SK-N-SH (cell line): ENCODE measurements around the gene GCNT3. TPM values are rescaled to one million over a fixed set of nuclear protein-coding genes. Genes with fewer than 3 reads are reported as not detected.
A peak's percentile ranks its signal among the peaks of the same experiment; 100 is the strongest.

Source experiments
- CTCF ChIA-PET: fragments of 300-600, 350-600 bp; formaldehyde crosslinking; extraction: SDS; loops from one replicate; lab custom pipeline; 2021; lab: Yijun Ruan, JAX
- POLR2A ChIA-PET: fragments of 350-600 bp; sonication (Branson Sonifier 250); formaldehyde crosslinking; extraction: SDS; loops from one replicate; lab custom pipeline; 2020; ENCODE audit warnings: antibody characterized with exemption, inconsistent platforms; lab: Yijun Ruan, JAX
- DNase-seq: peaks from one replicate; pipeline ENCODE4 v3.0.0; 2012
- H2AFZ ChIP-seq: fragments of 200-600 bp; sonication (generic); 2 replicates; pipeline ENCODE4 v1.8.1; 2016; ENCODE audit warnings: antibody characterized with exemption, mild to moderate bottlenecking, low read depth
- H3F3A ChIP-seq: fragments of 200-600 bp; sonication (generic); replicated peaks from 2 replicates; pipeline ENCODE3; 2016; ENCODE audit warnings: antibody characterized with exemption, mild to moderate bottlenecking; ENCODE audit not compliant: insufficient read depth
- H3K27ac ChIP-seq, 2 experiments: fragments of 200-500 bp in 1 of 2; fragments of 200-600 bp in 1 of 2; sonication (Bioruptor generic) in 1 of 2; sonication (generic), shearing (Covaris generic) in 1 of 2; 2 replicates each; pipeline versions ENCODE4 v1.5.1 to v1.6.1; 2014 to 2016; ENCODE audit warnings: low read depth in 2 of 2, inconsistent platforms in 1 of 2, low read length in 1 of 2, mild to moderate bottlenecking in 1 of 2, mixed read lengths in 1 of 2
- H3K27me3 ChIP-seq: fragments of 200-600 bp; sonication (generic), shearing (Covaris generic); 2 replicates; pipeline ENCODE4 v1.6.1; 2016; ENCODE audit warnings: mixed run types; ENCODE audit not compliant: insufficient read depth
- H3K36me3 ChIP-seq, 2 experiments: fragments of 200-500 bp in 1 of 2; fragments of 200-600 bp in 1 of 2; sonication (Bioruptor generic) in 1 of 2; sonication (generic) in 1 of 2; replicated peaks in 1 of 2; 2 replicates each; pipeline versions ENCODE3 to v1.5.1; 2014 to 2016; ENCODE audit warnings: low read length in 1 of 2, mild to moderate bottlenecking in 1 of 2; ENCODE audit not compliant: insufficient read depth in 2 of 2, control insufficient read depth in 1 of 2
- H3K4me1 ChIP-seq, 2 experiments: fragments of 200-500 bp in 1 of 2; fragments of 200-600 bp in 1 of 2; sonication (Bioruptor generic) in 1 of 2; sonication (generic), shearing (Covaris generic) in 1 of 2; 2 replicates each; pipeline versions ENCODE4 v1.5.1 to v1.6.1; 2014 to 2016; ENCODE audit warnings: low read depth in 1 of 2, low read length in 1 of 2, mixed run types in 1 of 2; ENCODE audit not compliant: insufficient read depth in 2 of 2, control insufficient read depth in 1 of 2
- H3K4me2 ChIP-seq: fragments of 200-600 bp; sonication (generic), shearing (Covaris generic); 2 replicates; pipeline ENCODE4 v1.6.1; 2017; ENCODE audit warnings: mixed run types
- H3K4me3 ChIP-seq, 2 experiments: fragments of 200-500 bp in 1 of 2; fragments of 200-600 bp in 1 of 2; sonication (Bioruptor generic) in 1 of 2; sonication (generic), shearing (Covaris generic) in 1 of 2; 2 replicates each; pipeline versions ENCODE4 v1.5.1 to v1.8.1; 2014 to 2016; ENCODE audit warnings: low read depth in 2 of 2, inconsistent platforms in 1 of 2, low read length in 1 of 2, mild to moderate bottlenecking in 1 of 2, mixed read lengths in 1 of 2, moderate library complexity in 1 of 2
- H3K79me2 ChIP-seq: fragments of 200-600 bp; sonication (generic); 2 replicates; pipeline ENCODE4 v1.8.1; 2017; ENCODE audit warnings: mild to moderate bottlenecking; ENCODE audit not compliant: insufficient read depth
- H3K9ac ChIP-seq: fragments of 200-600 bp; sonication (generic); 2 replicates; pipeline ENCODE4 v1.6.1; 2017; ENCODE audit warnings: mixed run types
- H3K9me2 ChIP-seq: fragments of 200-600 bp; sonication (generic); 2 replicates; pipeline ENCODE4 v1.6.1; 2017; ENCODE audit warnings: mixed run types
- H3K9me3 ChIP-seq: fragments of 200-600 bp; sonication (generic); 2 replicates; pipeline ENCODE4 v1.6.1; 2017; ENCODE audit warnings: mixed run types, mild to moderate bottlenecking, moderate library complexity
- H4K20me1 ChIP-seq: fragments of 200-600 bp; sonication (generic); 2 replicates; pipeline ENCODE4 v1.6.1; 2017; ENCODE audit warnings: mild to moderate bottlenecking, mixed run types; ENCODE audit not compliant: insufficient read depth
- CHD2 ChIP-seq: fragments of 150-350 bp; IDR thresholded peaks from 2 replicates; pipeline ENCODE4 v1.6.1; 2018; ENCODE audit warnings: low read length; ENCODE audit not compliant: partially characterized antibody
- ELF1 ChIP-seq: IDR thresholded peaks from 2 replicates; pipeline ENCODE4 v1.4.0; 2012
- EZH2phosphoT487 ChIP-seq: fragments of 200-600 bp; sonication (generic); IDR thresholded peaks from 2 replicates; pipeline ENCODE4 v1.6.1; 2017; ENCODE audit warnings: low read depth, mixed run types, mild to moderate bottlenecking, antibody characterized with exemption, moderate library complexity, borderline replicate concordance
- GABPA ChIP-seq: IDR thresholded peaks from 2 replicates; pipeline ENCODE4 v1.4.0; 2012; ENCODE audit warnings: low read depth, mild to moderate bottlenecking
- GATA2 ChIP-seq: sonication (generic); formaldehyde crosslinking; IDR thresholded peaks from 2 replicates; pipeline ENCODE4 v1.5.0; 2020; ENCODE audit warnings: mild to moderate bottlenecking, missing genetic modification reagents
- JUND ChIP-seq: IDR thresholded peaks from 2 replicates; pipeline ENCODE4 v1.4.0; 2012
- MXI1 ChIP-seq: IDR thresholded peaks from 2 replicates; pipeline ENCODE4 v1.6.1; 2012; ENCODE audit warnings: mild to moderate bottlenecking, low read depth, low read length, improper control_type of control experiment
- POLR2AphosphoS5 ChIP-seq: IDR thresholded peaks from 2 replicates; pipeline ENCODE4 v1.6.1; 2012; ENCODE audit warnings: low read depth, low read length
- RCOR1 ChIP-seq: fragments of 150-350 bp; IDR thresholded peaks from 2 replicates; pipeline ENCODE4 v1.6.1; 2017; ENCODE audit warnings: antibody characterized with exemption, low read length
- RXRA ChIP-seq: IDR thresholded peaks from 2 replicates; pipeline ENCODE4 v1.4.0; 2012; ENCODE audit warnings: low read depth, mild to moderate bottlenecking, borderline replicate concordance
- TAF1 ChIP-seq: IDR thresholded peaks from 2 replicates; pipeline ENCODE4 v1.6.1; 2012; ENCODE audit warnings: low read depth, mild to moderate bottlenecking, low read length, moderate library complexity, borderline replicate concordance
- WGBS: methylation state at CpG from one replicate; pipeline ENCODE4 v1.1.6; 2017; ENCODE audit warnings: low lambda C conversion rate; 5-methylcytosine and 5-hydroxymethylcytosine counted together
- polyA plus RNA-seq, 3 experiments: library from polyadenylated mRNA; depleted of rRNA; stranded (reverse); fragments of >200 nt; gene quantifications; 2 replicates each; pipeline ENCODE4 v1.2.3, GENCODE V29; 2012
- TF ChIP-seq, protein P1 (sequence below): fragments of 150-350 bp; IDR thresholded peaks from 2 replicates; pipeline ENCODE4 v1.6.1; 2017; ENCODE audit warnings: antibody characterized with exemption, low read length, low read depth, borderline replicate concordance
- TF ChIP-seq, protein P2 (sequence below): fragments of 150-350 bp; IDR thresholded peaks from 2 replicates; pipeline ENCODE4 v1.6.1; 2016; ENCODE audit warnings: mild to moderate bottlenecking, low read depth, low read length
- TF ChIP-seq, protein P3 (sequence below): IDR thresholded peaks from 2 replicates; pipeline ENCODE4 v1.6.1; 2012; ENCODE audit warnings: mild to moderate bottlenecking, low read depth, low read length, moderate library complexity
- TF ChIP-seq, protein P4 (sequence below): fragments of 200-600 bp; sonication (generic); IDR thresholded peaks from 2 replicates; pipeline ENCODE4 v1.6.1; 2017; ENCODE audit warnings: antibody characterized with exemption, mild to moderate bottlenecking, moderate library complexity
- TF ChIP-seq, protein P5 (sequence below): IDR thresholded peaks from 2 replicates; pipeline ENCODE4; 2012
- TF ChIP-seq, protein P6 (sequence below): IDR thresholded peaks from 2 replicates; pipeline ENCODE4 v1.4.0; 2012; ENCODE audit warnings: low read depth

Gene GCNT3
- polyA plus RNA-seq, 1 of the 3 experiments (the other 2 are of a cell fraction) = not detected

DNA sequence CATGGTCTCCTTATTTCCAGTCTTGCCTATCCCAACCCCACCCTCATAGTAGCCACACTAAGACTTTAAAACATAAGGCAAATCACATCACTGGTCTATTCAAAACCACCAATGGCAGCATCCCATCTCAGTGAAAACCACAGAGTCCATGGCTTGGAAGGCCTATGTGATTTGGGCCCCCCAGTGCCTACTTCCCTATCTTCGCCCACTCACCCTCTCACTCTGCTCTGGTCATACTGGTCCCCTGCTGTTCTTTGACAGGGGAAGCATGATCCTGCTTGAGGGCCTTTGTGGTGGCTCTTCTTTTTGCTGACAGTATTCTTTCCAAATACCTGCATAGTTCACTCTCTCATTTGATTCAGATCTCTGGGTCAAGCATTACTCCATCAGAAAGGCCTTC, 42.5 kb downstream of the GCNT3 start:
- Histone ChIP-seq H3K36me3 (peaks cover 33 to 54% of the 10 kb centered on the region in 2 experiments), H3K27ac (no peak overlapping the region), H3K4me2 (no peak overlapping the region), H2AFZ (no peak overlapping the region), H3F3A (peaks cover 18% of the 10 kb centered on the region), H3K4me1 (peaks cover 8 to 9% of the 10 kb centered on the region in 2 experiments; a peak in 3 of 4 replicates), H3K9ac (no peak overlapping the region), H4K20me1 (peaks cover 21% of the 10 kb centered on the region), H3K79me2 (peaks cover 68% of the 10 kb centered on the region), H3K27me3 (no peaks in the 10 kb centered on the region), H3K9me3 (no peaks in the 10 kb centered on the region), H3K4me3 (no peak overlapping the region), H3K9me2 (no peaks in the 10 kb centered on the region)
- TF ChIP-seq RXRA (no peak), TAF1 (no peak), GABPA (no peak), POLR2AphosphoS5 (no peak), JUND (no peak)
- TF ChIP-seq, protein P1, sequence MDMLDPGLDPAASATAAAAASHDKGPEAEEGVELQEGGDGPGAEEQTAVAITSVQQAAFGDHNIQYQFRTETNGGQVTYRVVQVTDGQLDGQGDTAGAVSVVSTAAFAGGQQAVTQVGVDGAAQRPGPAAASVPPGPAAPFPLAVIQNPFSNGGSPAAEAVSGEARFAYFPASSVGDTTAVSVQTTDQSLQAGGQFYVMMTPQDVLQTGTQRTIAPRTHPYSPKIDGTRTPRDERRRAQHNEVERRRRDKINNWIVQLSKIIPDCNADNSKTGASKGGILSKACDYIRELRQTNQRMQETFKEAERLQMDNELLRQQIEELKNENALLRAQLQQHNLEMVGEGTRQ = no peak
- WGBS = 100% methylated on average over 1 of the region's 1 CpG
- POLR2A ChIA-PET = no interaction called here
- CTCF ChIA-PET = interaction anchor here (1.0 to 3.3 kb wide), 5 partner anchors 9 to 125 kb away, joined by 3 to 11 read pairs (median 4); no protein-coding TSS in a partner anchor
- no peak for DNase-seq

DNA sequence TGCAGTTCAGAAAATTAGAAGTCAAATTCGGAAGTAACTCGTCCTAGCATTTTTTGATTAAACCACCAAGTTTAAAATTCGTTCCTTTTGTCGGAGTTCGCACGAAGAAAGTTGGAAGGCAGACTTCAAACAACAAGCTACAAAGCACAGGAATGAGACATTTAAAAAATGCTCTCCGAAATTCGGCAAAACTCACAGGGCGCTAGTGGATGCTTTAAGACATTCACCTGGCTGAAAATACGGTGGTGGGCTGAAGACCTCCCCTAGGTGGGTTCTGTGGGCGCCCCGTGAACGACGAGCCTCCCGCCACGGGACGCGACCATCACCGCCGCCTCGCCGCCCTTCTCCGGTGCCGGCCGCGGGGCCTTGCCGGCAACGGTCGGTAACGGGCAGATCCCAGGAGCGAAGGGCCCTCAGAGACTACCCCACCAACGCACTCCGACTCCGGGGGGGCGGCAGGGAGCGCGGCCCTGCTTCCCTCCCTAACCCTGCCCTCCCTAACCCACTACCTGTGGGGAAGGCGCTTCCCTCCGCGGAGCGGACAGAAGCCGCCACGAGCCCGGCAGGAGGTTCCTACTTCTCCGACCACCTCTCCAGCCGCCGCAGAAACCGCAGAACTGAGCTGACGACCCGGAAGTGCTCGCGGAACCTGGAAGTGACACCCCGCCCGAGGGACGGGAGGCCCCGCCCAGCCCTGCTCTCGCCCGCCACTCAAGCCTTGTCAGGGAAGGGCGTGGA, 45.5 kb downstream of the GCNT3 start, which contains the start of gene GTF2A2:
TSS of gene GTF2A2 (minus strand) at position 619 of the 738 bp plus-strand sequence. CDS start 5,238 bp downstream, outside the sequence.
- ChIA-PET POLR2A (interaction anchor here (0.8 to 1.3 kb wide), 4 partner anchors 9 to 32 kb away, joined by 3 to 5 read pairs (median 3); partner anchors contain the start of gene BNIP2), CTCF (interaction anchor here (1.0 to 2.9 kb wide), 3 partner anchors 10 to 128 kb away, joined by 3 to 13 read pairs (median 3); no protein-coding TSS in a partner anchor)
- H3K79me2 ChIP-seq = peaks cover 53% of the 10 kb centered on the region
- peaks cover 21% of the 10 kb centered on the region for H4K20me1 ChIP-seq
- H3K9ac ChIP-seq = peak within 1 kb of the TSS; percentile 94
- no peaks in the 10 kb centered on the region for H3K9me3 ChIP-seq
- peaks cover 8 to 9% of the 10 kb centered on the region in 2 experiments; a peak in 3 of 4 replicates for H3K4me1 ChIP-seq
- peak within 1 kb of the TSS; percentile 83 for H3K4me2 ChIP-seq
- H3K36me3 ChIP-seq = peaks cover 41 to 51% of the 10 kb centered on the region in 2 experiments
- DNase-seq = peak; percentile 96
- H3K9me2 ChIP-seq = no peaks in the 10 kb centered on the region
- peak within 1 kb of the TSS; percentile 91 for H2AFZ ChIP-seq
- H3K27ac ChIP-seq = peak within 1 kb of the TSS; percentile 72 to 89
- H3K27me3 ChIP-seq = no peaks in the 10 kb centered on the region
- H3F3A ChIP-seq = peaks cover 39% of the 10 kb centered on the region
- WGBS = under 1% methylated on average over 31 of the region's 59 CpGs
- H3K4me3 ChIP-seq = peak within 1 kb of the TSS; percentile 92 to 94
- TF ChIP-seq ELF1 (peak; percentile 90), POLR2AphosphoS5 (peak; percentile 97), CHD2 (peak; percentile 34), GATA2 (no peak), EZH2phosphoT487 (no peak), RCOR1 (no peak), TAF1 (peak; percentile 94), MXI1 (peak; percentile 78), RXRA (no peak)
- TF ChIP-seq, protein P2, sequence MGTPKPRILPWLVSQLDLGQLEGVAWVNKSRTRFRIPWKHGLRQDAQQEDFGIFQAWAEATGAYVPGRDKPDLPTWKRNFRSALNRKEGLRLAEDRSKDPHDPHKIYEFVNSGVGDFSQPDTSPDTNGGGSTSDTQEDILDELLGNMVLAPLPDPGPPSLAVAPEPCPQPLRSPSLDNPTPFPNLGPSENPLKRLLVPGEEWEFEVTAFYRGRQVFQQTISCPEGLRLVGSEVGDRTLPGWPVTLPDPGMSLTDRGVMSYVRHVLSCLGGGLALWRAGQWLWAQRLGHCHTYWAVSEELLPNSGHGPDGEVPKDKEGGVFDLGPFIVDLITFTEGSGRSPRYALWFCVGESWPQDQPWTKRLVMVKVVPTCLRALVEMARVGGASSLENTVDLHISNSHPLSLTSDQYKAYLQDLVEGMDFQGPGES = no peak
- TF ChIP-seq, protein P3, sequence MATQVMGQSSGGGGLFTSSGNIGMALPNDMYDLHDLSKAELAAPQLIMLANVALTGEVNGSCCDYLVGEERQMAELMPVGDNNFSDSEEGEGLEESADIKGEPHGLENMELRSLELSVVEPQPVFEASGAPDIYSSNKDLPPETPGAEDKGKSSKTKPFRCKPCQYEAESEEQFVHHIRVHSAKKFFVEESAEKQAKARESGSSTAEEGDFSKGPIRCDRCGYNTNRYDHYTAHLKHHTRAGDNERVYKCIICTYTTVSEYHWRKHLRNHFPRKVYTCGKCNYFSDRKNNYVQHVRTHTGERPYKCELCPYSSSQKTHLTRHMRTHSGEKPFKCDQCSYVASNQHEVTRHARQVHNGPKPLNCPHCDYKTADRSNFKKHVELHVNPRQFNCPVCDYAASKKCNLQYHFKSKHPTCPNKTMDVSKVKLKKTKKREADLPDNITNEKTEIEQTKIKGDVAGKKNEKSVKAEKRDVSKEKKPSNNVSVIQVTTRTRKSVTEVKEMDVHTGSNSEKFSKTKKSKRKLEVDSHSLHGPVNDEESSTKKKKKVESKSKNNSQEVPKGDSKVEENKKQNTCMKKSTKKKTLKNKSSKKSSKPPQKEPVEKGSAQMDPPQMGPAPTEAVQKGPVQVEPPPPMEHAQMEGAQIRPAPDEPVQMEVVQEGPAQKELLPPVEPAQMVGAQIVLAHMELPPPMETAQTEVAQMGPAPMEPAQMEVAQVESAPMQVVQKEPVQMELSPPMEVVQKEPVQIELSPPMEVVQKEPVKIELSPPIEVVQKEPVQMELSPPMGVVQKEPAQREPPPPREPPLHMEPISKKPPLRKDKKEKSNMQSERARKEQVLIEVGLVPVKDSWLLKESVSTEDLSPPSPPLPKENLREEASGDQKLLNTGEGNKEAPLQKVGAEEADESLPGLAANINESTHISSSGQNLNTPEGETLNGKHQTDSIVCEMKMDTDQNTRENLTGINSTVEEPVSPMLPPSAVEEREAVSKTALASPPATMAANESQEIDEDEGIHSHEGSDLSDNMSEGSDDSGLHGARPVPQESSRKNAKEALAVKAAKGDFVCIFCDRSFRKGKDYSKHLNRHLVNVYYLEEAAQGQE = no peak
- TF ChIP-seq, protein P4, sequence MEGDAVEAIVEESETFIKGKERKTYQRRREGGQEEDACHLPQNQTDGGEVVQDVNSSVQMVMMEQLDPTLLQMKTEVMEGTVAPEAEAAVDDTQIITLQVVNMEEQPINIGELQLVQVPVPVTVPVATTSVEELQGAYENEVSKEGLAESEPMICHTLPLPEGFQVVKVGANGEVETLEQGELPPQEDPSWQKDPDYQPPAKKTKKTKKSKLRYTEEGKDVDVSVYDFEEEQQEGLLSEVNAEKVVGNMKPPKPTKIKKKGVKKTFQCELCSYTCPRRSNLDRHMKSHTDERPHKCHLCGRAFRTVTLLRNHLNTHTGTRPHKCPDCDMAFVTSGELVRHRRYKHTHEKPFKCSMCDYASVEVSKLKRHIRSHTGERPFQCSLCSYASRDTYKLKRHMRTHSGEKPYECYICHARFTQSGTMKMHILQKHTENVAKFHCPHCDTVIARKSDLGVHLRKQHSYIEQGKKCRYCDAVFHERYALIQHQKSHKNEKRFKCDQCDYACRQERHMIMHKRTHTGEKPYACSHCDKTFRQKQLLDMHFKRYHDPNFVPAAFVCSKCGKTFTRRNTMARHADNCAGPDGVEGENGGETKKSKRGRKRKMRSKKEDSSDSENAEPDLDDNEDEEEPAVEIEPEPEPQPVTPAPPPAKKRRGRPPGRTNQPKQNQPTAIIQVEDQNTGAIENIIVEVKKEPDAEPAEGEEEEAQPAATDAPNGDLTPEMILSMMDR = no peak
- TF ChIP-seq, protein P5, sequence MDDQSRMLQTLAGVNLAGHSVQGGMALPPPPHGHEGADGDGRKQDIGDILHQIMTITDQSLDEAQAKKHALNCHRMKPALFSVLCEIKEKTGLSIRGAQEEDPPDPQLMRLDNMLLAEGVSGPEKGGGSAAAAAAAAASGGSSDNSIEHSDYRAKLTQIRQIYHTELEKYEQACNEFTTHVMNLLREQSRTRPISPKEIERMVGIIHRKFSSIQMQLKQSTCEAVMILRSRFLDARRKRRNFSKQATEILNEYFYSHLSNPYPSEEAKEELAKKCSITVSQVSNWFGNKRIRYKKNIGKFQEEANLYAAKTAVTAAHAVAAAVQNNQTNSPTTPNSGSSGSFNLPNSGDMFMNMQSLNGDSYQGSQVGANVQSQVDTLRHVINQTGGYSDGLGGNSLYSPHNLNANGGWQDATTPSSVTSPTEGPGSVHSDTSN = peak; percentile 96
- TF ChIP-seq, protein P6, sequence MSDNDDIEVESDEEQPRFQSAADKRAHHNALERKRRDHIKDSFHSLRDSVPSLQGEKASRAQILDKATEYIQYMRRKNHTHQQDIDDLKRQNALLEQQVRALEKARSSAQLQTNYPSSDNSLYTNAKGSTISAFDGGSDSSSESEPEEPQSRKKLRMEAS = peak; percentile 66
